GM12864 (cell line): ENCODE measurements around the gene RABL6.

ENCODE experiments used
- DNase-seq: peaks from one replicate; pipeline ENCODE4 v3.0.0-alpha.2; 2011; ENCODE audit warnings: low read depth
- H3K4me3 ChIP-seq: 2 replicates; pipeline ENCODE4 v1.5.1; 2011; ENCODE audit warnings: mild to moderate bottlenecking, low read depth, low read length, control low read depth
- TF ChIP-seq, protein P1 (sequence below): IDR thresholded peaks from 2 replicates; pipeline ENCODE4 v1.5.1; 2011; ENCODE audit warnings: low read depth, mild to moderate bottlenecking, moderate library complexity, low read length, control low read depth, inconsistent platforms; ENCODE audit errors: missing control alignments

The RABL6 gene

DNA sequence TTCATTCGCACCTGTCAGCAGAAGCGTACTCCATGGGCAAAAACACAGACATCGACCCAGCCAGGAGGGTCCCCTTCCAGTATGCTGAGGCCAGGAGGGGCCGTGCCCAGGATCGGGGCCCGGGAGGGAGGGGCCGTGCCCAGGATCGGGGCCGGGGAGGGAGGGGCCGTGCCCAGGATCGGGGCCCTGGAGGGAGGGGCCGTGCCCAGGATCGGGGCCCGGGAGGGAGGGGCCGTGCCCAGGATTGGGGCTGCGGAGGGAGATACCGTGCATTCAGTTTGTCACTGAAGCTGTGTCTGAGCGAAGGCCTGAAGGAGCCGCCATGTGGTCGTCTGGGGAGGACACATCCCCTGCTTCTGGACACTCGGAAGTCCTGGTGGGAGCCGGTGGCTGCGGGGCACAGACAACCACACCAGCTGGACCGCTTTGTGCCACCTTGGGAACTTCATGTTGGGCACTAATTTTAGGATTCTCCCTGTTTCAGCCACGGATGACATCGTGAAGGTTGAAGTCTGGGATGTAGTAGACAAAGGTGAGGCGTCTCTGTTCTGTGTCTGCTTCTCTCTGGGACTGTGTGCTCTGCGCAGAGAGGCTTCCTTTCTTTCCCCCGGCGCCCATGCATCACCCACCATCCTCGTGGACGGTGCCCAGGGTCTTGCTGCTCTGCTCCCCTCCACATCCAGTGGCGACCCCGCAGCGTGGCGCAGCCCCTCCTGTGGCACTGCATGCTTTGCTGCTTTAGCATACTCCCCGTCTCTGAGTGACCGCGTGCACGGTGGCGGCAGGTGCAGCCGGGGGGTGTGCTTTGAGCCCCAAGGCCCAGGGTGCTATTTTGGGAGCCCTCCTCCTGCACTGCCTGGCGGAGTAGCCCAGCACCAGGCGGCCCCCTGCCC, 17.8 kb downstream of the RABL6 start:
- TF ChIP-seq, protein P1, sequence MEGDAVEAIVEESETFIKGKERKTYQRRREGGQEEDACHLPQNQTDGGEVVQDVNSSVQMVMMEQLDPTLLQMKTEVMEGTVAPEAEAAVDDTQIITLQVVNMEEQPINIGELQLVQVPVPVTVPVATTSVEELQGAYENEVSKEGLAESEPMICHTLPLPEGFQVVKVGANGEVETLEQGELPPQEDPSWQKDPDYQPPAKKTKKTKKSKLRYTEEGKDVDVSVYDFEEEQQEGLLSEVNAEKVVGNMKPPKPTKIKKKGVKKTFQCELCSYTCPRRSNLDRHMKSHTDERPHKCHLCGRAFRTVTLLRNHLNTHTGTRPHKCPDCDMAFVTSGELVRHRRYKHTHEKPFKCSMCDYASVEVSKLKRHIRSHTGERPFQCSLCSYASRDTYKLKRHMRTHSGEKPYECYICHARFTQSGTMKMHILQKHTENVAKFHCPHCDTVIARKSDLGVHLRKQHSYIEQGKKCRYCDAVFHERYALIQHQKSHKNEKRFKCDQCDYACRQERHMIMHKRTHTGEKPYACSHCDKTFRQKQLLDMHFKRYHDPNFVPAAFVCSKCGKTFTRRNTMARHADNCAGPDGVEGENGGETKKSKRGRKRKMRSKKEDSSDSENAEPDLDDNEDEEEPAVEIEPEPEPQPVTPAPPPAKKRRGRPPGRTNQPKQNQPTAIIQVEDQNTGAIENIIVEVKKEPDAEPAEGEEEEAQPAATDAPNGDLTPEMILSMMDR = no peak
- no peak for DNase-seq

DNA sequence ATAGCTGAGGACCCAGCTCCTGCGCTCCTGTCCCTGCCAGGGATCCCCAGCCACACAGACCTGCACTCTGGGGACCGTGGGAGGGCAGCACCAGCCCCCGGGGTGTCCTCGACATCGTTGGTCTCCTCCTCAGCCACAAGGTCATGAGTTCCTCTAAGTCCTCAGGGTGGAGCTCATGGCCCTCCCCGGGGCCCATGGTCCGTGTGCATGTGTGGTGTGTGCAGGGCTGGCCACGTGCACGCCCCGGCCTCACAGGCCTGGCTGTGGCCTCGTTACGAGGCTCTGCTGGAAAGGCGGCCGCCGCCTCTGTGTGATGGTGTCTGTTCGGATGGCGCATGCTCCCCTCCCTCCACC, 18.4 kb downstream of the RABL6 start:
- TF ChIP-seq, protein P1 = no peak
- no peak for DNase-seq
- H3K4me3 ChIP-seq = no peak overlapping the region

More for the DNA sequence above, 17.8 kb downstream of the RABL6 start:
- no peak overlapping the region for H3K4me3 ChIP-seq

- DNase-seq = no peak
- no peak overlapping the region for H3K4me3 ChIP-seq
- TF ChIP-seq, protein P1 = no peak
Measured at GRCh38 chr9:136826703-136827582, 19.2 kb downstream of the RABL6 start.

- no peak for DNase-seq
- TF ChIP-seq, protein P1 = no peak
- no peak overlapping the region for H3K4me3 ChIP-seq
Measured at GRCh38 chr9:136827794-136828473, 20.2 kb downstream of the RABL6 start.

GRCh38 chr9:136828474-136829140, 20.9 kb downstream of the RABL6 start:
- DNase-seq = no peak
- no peak overlapping the region for H3K4me3 ChIP-seq
- TF ChIP-seq, protein P1 = no peak

GRCh38 chr9:136829412-136829811, 21.7 kb downstream of the RABL6 start:
- no peak overlapping the region for H3K4me3 ChIP-seq
- TF ChIP-seq, protein P1 = no peak
- DNase-seq = no peak
